Mucosa of gallbladder (tissue), 1 donor: ENCODE measurements around the gene SCNN1B. TPM values are rescaled to one million over a fixed set of nuclear protein-coding genes. Genes with fewer than 3 reads are reported as not detected.

ENCODE experiments used
- DNase-seq: peaks from one replicate; pipeline ENCODE4 v3.0.0-alpha.2; 2020; ENCODE audit warnings: low spot score
- total RNA-seq: library from RNA; stranded (reverse); gene quantifications from one replicate; pipeline ENCODE4 v1.2.1, GENCODE V29; 2021
- donor health status: DM: no; HTN: no; CAD: no.

SCNN1B gene
- total RNA-seq, 1 donor from 2014 or later, result 2.2 TPM

GRCh38 chr16:23406546-23407240 is 104.6 kb downstream of the SCNN1B start:
- no peak for DNase-seq

DNA sequence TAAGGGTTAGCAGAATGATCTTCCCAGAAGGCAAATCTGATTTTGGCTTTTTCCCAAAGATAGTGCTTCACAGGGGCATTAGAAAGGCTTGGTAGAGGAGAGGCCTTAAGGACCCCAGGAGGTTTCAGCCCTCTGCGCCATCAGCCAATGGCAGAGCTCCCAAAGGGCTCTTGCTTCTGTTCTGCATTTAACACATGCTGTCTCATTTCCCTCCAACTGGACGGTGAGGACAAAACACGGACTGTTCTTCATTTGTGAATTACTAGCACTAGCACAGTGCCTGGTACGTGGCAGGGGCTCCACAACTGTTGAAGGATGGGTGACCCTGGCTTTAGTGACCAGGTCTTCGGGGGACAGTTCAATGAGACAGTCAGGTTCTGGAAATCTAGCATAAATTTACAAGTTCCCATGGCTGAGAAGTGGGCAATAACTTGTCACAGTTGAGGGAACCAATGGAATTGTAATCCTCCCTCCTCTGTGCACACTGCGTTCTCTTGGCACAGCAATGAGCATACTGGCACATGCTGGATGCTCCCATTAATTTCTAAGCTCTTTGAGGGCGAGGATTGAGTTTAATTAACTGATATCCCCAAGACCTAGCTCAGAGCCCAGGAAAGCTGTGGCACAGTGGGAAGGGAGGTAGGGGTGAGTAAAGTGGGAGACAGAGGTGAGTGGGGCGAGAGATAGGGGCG is 105.5 kb downstream of the SCNN1B start:
- DNase-seq, result no peak

GRCh38 chr16:23408242-23408822 is 106.2 kb downstream of the SCNN1B start:
- no peak for DNase-seq

DNA sequence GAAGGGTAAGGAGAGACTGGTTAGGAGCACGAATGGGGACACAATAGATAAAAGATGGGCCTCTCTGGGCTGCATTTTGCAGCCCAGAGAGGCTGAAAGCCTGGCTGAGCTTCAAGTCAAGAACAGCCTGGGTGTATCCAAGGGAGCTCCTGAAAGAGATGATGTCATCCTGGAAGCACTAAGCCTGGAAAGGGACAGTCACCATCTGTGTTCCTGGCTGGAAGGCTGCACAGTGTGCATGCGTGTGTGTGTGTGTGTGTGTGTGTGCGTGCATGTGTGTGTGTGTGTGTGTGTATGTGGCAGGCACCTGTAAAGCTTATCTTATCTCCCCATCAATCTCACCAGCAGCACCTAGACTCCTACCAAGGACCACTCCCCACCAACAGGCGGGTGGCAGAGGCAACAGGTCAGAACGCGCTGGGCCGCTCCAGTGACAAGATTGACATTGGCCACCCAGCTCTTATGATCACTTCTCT is 106.8 kb downstream of the SCNN1B start:
- no peak for DNase-seq

- no peak for DNase-seq
Measured at GRCh38 chr16:23409522-23409921, 107.4 kb downstream of the SCNN1B start.

DNA sequence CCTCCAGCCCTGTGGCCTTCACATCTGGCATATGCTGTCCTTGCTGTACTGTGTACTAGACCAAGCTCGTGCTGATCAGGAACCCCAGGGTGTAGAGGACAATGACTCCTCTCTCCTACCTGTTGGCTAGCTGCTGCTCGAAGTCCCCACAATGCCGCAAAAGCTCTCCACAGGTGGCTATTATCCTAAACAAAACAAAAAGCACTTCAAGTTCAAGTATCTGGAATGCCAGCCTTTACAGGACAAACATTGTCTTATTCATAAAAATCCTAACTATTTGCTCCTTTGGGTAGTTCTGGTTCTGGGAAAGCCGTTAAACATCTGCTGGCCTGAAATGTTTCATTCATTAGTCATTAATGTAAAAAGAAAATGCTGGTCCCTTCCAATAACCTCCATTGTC is 108.1 kb downstream of the SCNN1B start:
- no peak for DNase-seq

- no peak for DNase-seq
Measured at GRCh38 chr16:23414731-23415130, 112.6 kb downstream of the SCNN1B start.

- no peak for DNase-seq
Measured at GRCh38 chr16:23416816-23417215, 114.7 kb downstream of the SCNN1B start.

DNA sequence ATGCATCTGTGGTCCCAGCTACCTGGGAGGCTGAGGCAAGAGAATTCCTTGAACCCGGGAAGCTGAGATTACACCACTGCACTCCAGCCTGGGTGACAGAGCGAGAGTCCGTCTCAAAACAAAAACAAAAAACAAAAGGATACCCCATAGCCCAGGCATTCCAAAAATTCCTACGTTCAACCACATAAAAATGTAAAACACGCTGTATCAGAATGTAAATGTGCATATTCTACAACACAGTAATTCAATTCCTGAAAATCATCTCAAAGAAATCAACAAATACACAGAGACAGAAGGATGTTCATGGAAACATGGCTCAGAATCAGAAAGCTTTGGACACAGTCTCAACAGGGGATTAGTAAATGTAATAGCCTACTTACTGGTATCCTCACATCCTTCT is 117.9 kb downstream of the SCNN1B start:
- no peak for DNase-seq

DNA sequence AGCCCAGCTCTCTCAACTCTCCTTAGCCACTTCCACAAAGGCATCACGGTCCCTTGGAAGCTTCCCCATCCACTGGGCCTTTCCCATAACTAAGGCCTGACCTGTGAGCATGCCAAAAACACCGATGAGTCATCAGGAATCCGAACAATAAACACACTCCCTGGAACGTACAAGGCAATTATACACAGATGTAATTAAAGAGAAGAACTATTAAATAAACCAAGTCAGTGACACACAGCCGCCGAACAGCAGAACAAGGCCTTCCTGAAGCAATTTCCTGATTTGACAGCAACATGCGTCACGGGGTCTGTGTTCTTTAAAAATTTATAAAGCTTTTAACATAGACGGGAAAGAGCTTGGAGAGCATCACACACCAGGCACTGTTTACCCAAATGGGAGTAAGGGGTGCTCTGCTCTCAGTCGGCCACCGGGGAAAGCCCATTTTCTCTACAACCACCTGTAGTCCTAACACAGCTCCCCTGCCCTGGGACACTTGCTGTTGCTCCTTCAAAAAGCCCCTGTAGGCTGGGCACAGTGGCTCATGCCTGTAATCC is 121.5 kb downstream of the SCNN1B start:
- peak; percentile 85 for DNase-seq

- DNase-seq, result peak; percentile 21
Measured at GRCh38 chr16:23424292-23424958, 122.3 kb downstream of the SCNN1B start.

GRCh38 chr16:23428351-23428750 is 126.2 kb downstream of the SCNN1B start:
- no peak for DNase-seq

Other genes starting within 250 kb of the SCNN1B start
- gene USP31, start 152.8 kb upstream of the SCNN1B start, total RNA-seq, result 6.6 TPM
- 0.09 TPM for gene SCNN1G, start 119.6 kb upstream of the SCNN1B start, total RNA-seq
- gene COG7, start 150.9 kb downstream of the SCNN1B start, total RNA-seq, result 27.4 TPM
- gene GGA2, start 208.2 kb downstream of the SCNN1B start, total RNA-seq, result 54.3 TPM